ENCODE results near the gene LZTFL1.

DNA sequence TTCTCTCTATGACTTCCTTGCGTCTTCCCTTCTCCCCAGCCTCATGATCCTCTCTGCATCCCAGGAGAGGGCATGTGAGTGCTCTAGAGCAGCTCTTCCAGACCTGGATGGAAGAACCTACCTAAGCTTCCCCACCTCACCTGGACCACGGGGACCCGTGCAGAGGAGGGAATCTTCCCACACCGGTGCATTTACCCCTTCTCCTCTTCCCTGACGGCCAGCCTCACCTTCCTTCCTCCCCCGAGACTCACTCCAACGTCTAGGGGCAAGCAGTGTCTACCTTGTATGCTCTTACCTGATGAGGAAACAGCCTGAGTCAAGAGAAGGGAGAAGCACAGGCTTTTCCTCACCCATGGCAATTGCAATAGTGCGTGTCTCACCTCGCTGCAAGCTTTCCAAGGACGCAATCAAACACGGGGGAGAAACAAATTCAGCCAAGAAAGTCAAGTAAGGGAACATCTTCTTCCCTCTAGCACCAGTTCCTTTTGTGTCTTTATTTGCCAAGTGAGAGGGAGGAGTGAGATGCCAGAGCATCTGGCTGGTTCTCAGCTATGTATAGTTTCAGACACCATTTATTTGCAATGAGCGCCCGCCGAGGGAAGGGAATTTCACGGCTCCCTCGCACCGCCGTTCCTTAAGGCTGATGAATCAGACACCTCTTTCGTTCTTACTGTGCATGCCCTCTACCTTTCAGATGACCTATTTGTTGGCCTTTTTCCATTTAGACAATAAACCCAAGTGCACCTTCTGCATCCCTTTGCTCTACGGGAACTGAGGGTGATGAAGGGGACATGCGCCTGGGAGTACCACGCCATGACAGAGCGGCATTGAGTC is 42.7 kb upstream of the LZTFL1 start:
- TF ChIP-seq, protein P1, sequence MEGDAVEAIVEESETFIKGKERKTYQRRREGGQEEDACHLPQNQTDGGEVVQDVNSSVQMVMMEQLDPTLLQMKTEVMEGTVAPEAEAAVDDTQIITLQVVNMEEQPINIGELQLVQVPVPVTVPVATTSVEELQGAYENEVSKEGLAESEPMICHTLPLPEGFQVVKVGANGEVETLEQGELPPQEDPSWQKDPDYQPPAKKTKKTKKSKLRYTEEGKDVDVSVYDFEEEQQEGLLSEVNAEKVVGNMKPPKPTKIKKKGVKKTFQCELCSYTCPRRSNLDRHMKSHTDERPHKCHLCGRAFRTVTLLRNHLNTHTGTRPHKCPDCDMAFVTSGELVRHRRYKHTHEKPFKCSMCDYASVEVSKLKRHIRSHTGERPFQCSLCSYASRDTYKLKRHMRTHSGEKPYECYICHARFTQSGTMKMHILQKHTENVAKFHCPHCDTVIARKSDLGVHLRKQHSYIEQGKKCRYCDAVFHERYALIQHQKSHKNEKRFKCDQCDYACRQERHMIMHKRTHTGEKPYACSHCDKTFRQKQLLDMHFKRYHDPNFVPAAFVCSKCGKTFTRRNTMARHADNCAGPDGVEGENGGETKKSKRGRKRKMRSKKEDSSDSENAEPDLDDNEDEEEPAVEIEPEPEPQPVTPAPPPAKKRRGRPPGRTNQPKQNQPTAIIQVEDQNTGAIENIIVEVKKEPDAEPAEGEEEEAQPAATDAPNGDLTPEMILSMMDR (IDR thresholded peaks at IDR 0.05): no peak
- TF ChIP-seq EP300 (IDR thresholded peaks at IDR 0.05): no peak
